GM23248 (cell line): ENCODE data around the gene HEY2. TPM values are rescaled to one million over a fixed set of nuclear protein-coding genes. Genes with fewer than 3 reads are reported as not detected.

Source experiments
- DNase-seq: peaks from one replicate; pipeline ENCODE4 v3.0.0-alpha.2; 2015
- H2AFZ ChIP-seq: fragments of 200-600 bp; sonication (generic); 2 replicates; pipeline ENCODE4 v1.6.1; 2016; ENCODE audit warnings: antibody characterized with exemption
- H3F3A ChIP-seq: fragments of 200-600 bp; sonication (generic); 2 replicates; pipeline ENCODE4 v1.6.1; 2016; ENCODE audit warnings: mild to moderate bottlenecking, antibody characterized with exemption, mixed run types; ENCODE audit not compliant: insufficient read depth
- H3K27ac ChIP-seq: fragments of 200-600 bp; sonication (generic); 2 replicates; pipeline ENCODE4 v1.5.1; 2016; ENCODE audit warnings: mild to moderate bottlenecking
- H3K27me3 ChIP-seq: fragments of 200-600 bp; sonication (generic); replicated peaks from 2 replicates; pipeline ENCODE4 v1.6.1; 2016; ENCODE audit warnings: mild to moderate bottlenecking; ENCODE audit not compliant: insufficient read depth
- H3K36me3 ChIP-seq: fragments of 200-600 bp; sonication (generic); 2 replicates; pipeline ENCODE4 v1.6.1; 2016; ENCODE audit warnings: low read depth, mild to moderate bottlenecking
- H3K4me1 ChIP-seq: fragments of 200-600 bp; sonication (generic); 2 replicates; pipeline ENCODE4 v1.6.1; 2016; ENCODE audit warnings: mild to moderate bottlenecking; ENCODE audit not compliant: insufficient read depth
- H3K4me2 ChIP-seq: fragments of 200-600 bp; sonication (generic); one replicate; pipeline ENCODE4 v1.6.1; 2016; ENCODE audit warnings: mild to moderate bottlenecking; ENCODE audit not compliant: unreplicated experiment
- H3K4me3 ChIP-seq: fragments of 200-600 bp; sonication (generic); 2 replicates; pipeline ENCODE4 v1.5.1; 2016; ENCODE audit warnings: mild to moderate bottlenecking
- H3K79me2 ChIP-seq: fragments of 200-600 bp; sonication (generic); 2 replicates; pipeline ENCODE4 v1.6.1; 2016; ENCODE audit warnings: mild to moderate bottlenecking; ENCODE audit not compliant: insufficient read depth
- H3K9ac ChIP-seq: fragments of 200-600 bp; sonication (generic); 2 replicates; pipeline ENCODE4 v1.6.1; 2016; ENCODE audit warnings: mild to moderate bottlenecking
- H3K9me2 ChIP-seq: fragments of 200-600 bp; sonication (generic); 2 replicates; pipeline ENCODE4 v1.6.1; 2016; ENCODE audit warnings: mixed run types, mild to moderate bottlenecking, moderate library complexity; ENCODE audit not compliant: insufficient read depth
- H3K9me3 ChIP-seq: fragments of 200-600 bp; sonication (generic); one replicate; pipeline ENCODE4 v1.6.1; 2017; ENCODE audit warnings: low read depth
- H4K20me1 ChIP-seq: fragments of 200-600 bp; sonication (generic); 2 replicates; pipeline ENCODE4 v1.6.0; 2016; ENCODE audit not compliant: insufficient read depth
- EZH2 ChIP-seq: fragments of 200-600 bp; sonication (generic); IDR thresholded peaks from 2 replicates; pipeline ENCODE4 v1.6.1; 2018; ENCODE audit warnings: antibody characterized with exemption, mild to moderate bottlenecking; ENCODE audit not compliant: insufficient read depth, poor library complexity, severe bottlenecking
- EZH2phosphoT487 ChIP-seq: fragments of 200-600 bp; sonication (generic); IDR thresholded peaks from 2 replicates; pipeline ENCODE4 v1.6.1; 2018; ENCODE audit warnings: antibody characterized with exemption, moderate library complexity, mild to moderate bottlenecking, low read depth; ENCODE audit not compliant: insufficient read depth
- WGBS, 2 experiments: methylation state at CpG; one replicate each; pipeline ENCODE4 v1.1.6; 2015 to 2017; ENCODE audit warnings: low lambda C conversion rate in 2 of 2, low coverage in 1 of 2; ENCODE audit errors: missing lambda C conversion rate in 2 of 2; 5-methylcytosine and 5-hydroxymethylcytosine counted together
- in situ Hi-C: fragments of 300-500 bp; cut with MboI; formaldehyde crosslinking; loops from 2 replicates; pipeline ENCODE4 v1.15.0; 2020
- polyA plus RNA-seq: library from polyadenylated mRNA; unstranded; fragments of >200 nt; fragmentation: Nextera tagmentation; extraction: Ambion mirVana; gene quantifications from 2 replicates; pipeline ENCODE4 v1.2.1, GENCODE V29; 2016
- total RNA-seq: library from RNA; depleted of rRNA; stranded (reverse); fragments of >200 nt; shearing (Covaris generic); gene quantifications from 2 replicates; pipeline ENCODE4 v1.2.3, GENCODE V29; 2014

Gene HEY2
- total and polyA plus RNA-seq, 2 experiments from 2014 or later: not detected

- Histone ChIP-seq H2AFZ (no peak overlapping the region), H4K20me1 (no peaks in the 10 kb centered on the region), H3K36me3 (no peaks in the 10 kb centered on the region), H3K9me3 (no peaks in the 10 kb centered on the region), H3K9ac (no peak overlapping the region), H3K27me3 (no peaks in the 10 kb centered on the region), H3K4me3 (no peak overlapping the region), H3K79me2 (peaks cover 26% of the 10 kb centered on the region), H3K4me2 (no peak overlapping the region), H3K27ac (no peak overlapping the region), H3K4me1 (peaks cover 3% of the 10 kb centered on the region), H3F3A (peaks cover 8% of the 10 kb centered on the region), H3K9me2 (peaks cover 4% of the 10 kb centered on the region; the same call in 1 of the 2 replicates)
- TF ChIP-seq EZH2: no peak
- no peak for TF ChIP-seq EZH2phosphoT487
- in situ Hi-C loops: no loop called here
- 95 to 100% methylated on average over 4 of the region's 4 CpGs for WGBS, 2 experiments
- no peak for DNase-seq
Measured at GRCh38 chr6:125806813-125807212, 57.4 kb downstream of the HEY2 start.

- H3K27me3 ChIP-seq: no peaks in the 10 kb centered on the region
- H4K20me1 ChIP-seq: no peaks in the 10 kb centered on the region
- 97% methylated on average over 4 of the region's 4 CpGs for WGBS, 2 experiments
- peaks cover 13% of the 10 kb centered on the region for H3F3A ChIP-seq
- H3K9me2 ChIP-seq: peaks cover 4% of the 10 kb centered on the region; the same call in 1 of the 2 replicates
- TF ChIP-seq EZH2 (no peak), EZH2phosphoT487 (no peak)
- no peak overlapping the region for H2AFZ ChIP-seq
- no peaks in the 10 kb centered on the region for H3K36me3 ChIP-seq
- in situ Hi-C loops: no loop called here
- peaks cover 21% of the 10 kb centered on the region for H3K79me2 ChIP-seq
- DNase-seq: no peak
- H3K9me3 ChIP-seq: no peaks in the 10 kb centered on the region
- no peak overlapping the region for H3K4me3 ChIP-seq
- peaks cover 7% of the 10 kb centered on the region for H3K4me1 ChIP-seq
- no peak overlapping the region for H3K27ac ChIP-seq
- H3K4me2 ChIP-seq: no peak overlapping the region
- no peak overlapping the region for H3K9ac ChIP-seq
Measured at GRCh38 chr6:125807293-125807692, 57.9 kb downstream of the HEY2 start.

- no peaks in the 10 kb centered on the region for H4K20me1 ChIP-seq
- no peak overlapping the region for H2AFZ ChIP-seq
- no peaks in the 10 kb centered on the region for H3K27me3 ChIP-seq
- H3K4me3 ChIP-seq: no peak overlapping the region
- WGBS, 2 experiments: 71 to 75% methylated on average over 4 of the region's 4 CpGs
- H3K79me2 ChIP-seq: peaks cover 20% of the 10 kb centered on the region
- H3K36me3 ChIP-seq: no peaks in the 10 kb centered on the region
- no peak overlapping the region for H3K27ac ChIP-seq
- in situ Hi-C loops: no loop called here
- peaks cover 21% of the 10 kb centered on the region for H3F3A ChIP-seq
- H3K9me3 ChIP-seq: no peaks in the 10 kb centered on the region
- H3K4me1 ChIP-seq: peaks cover 13% of the 10 kb centered on the region
- TF ChIP-seq EZH2phosphoT487 (no peak), EZH2 (no peak)
- DNase-seq: no peak
- no peak overlapping the region for H3K9ac ChIP-seq
- H3K4me2 ChIP-seq: no peak overlapping the region
- peaks cover 4% of the 10 kb centered on the region; the same call in 1 of the 2 replicates for H3K9me2 ChIP-seq
Measured at GRCh38 chr6:125808060-125808459, 58.6 kb downstream of the HEY2 start.

GRCh38 chr6:125808591-125808990 is 59.2 kb downstream of the HEY2 start:
- H4K20me1 ChIP-seq: no peaks in the 10 kb centered on the region
- no peaks in the 10 kb centered on the region for H3K27me3 ChIP-seq
- H3F3A ChIP-seq: peaks cover 25% of the 10 kb centered on the region
- peaks cover 4% of the 10 kb centered on the region; the same call in 1 of the 2 replicates for H3K9me2 ChIP-seq
- H3K4me1 ChIP-seq: peaks cover 15% of the 10 kb centered on the region
- H3K27ac ChIP-seq: no peak overlapping the region
- DNase-seq: no peak
- H3K4me2 ChIP-seq: no peak overlapping the region
- in situ Hi-C loops: no loop called here
- H3K79me2 ChIP-seq: peaks cover 20% of the 10 kb centered on the region
- no peaks in the 10 kb centered on the region for H3K36me3 ChIP-seq
- H3K4me3 ChIP-seq: no peak overlapping the region
- TF ChIP-seq EZH2phosphoT487 (no peak), EZH2 (no peak)
- no peak overlapping the region for H2AFZ ChIP-seq
- H3K9me3 ChIP-seq: no peaks in the 10 kb centered on the region
- no peak overlapping the region for H3K9ac ChIP-seq

GRCh38 chr6:125809570-125810170 is 60.2 kb downstream of the HEY2 start:
- H2AFZ ChIP-seq: no peak overlapping the region
- H3K9me2 ChIP-seq: peaks cover 4% of the 10 kb centered on the region; the same call in 1 of the 2 replicates
- no peak overlapping the region for H3K4me3 ChIP-seq
- in situ Hi-C loops: no loop called here
- H3K27me3 ChIP-seq: no peaks in the 10 kb centered on the region
- H3K36me3 ChIP-seq: no peaks in the 10 kb centered on the region
- peaks cover 25% of the 10 kb centered on the region for H3F3A ChIP-seq
- peaks cover 20% of the 10 kb centered on the region for H3K4me1 ChIP-seq
- no peak for DNase-seq
- no peak overlapping the region for H3K4me2 ChIP-seq
- WGBS, 2 experiments: 91 to 92% methylated on average over 3 of the region's 3 CpGs
- H3K9me3 ChIP-seq: no peaks in the 10 kb centered on the region
- TF ChIP-seq EZH2 (no peak), EZH2phosphoT487 (no peak)
- H3K9ac ChIP-seq: no peak overlapping the region
- no peaks in the 10 kb centered on the region for H4K20me1 ChIP-seq
- no peak overlapping the region for H3K27ac ChIP-seq
- H3K79me2 ChIP-seq: peaks cover 20% of the 10 kb centered on the region
